Brain pericyte (primary cell): Measurements from ENCODE around the gene SPAG4.

Experiments
- DNase-seq: peaks from one replicate; pipeline ENCODE4 v3.0.0-alpha.2; 2012; ENCODE audit warnings: low read depth, low spot score

The SPAG4 gene

DNA sequence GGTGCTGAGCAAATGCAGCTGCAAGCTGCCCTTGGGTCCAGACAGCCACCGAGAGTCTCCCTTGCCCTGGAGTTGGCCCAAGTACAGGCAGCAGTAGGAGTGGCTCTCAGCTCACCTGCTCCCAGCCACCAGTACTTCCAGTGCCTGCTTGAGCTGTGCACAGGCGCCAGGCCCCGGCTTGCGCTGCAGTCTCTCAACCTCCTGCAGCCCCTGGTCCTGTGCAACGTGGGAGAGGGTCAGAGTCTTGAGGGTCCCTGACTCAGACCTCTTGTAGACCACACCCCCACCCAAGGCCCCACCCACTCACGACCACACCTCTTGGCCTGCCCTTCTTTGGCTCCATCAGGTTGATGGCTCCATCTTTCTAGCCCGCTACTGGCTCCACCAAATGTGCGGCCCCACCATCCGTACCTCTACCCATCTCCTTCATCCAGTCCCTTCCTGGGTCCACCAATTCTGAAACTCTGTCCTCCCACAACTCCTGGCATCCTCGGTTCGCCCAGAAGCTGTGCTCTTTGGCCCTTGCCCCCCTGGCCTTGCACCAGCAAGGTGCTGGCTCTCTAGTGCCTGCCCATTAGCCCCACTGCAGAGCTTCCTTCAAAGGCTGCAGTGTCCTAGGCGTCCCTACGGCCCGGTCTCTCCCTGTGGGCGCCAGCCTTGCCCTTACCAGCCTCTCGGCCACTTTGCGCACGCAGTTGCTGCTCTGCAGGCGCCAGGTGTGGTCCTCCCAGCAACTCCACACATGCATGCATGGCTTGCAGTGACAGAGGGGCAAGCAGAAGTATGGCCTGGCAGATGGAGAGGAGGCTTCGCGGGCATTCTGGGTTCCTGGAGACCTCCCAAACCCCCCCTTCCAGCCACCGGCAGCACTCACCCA, 16.5 kb upstream of the SPAG4 start:
- no peak for DNase-seq

DNA sequence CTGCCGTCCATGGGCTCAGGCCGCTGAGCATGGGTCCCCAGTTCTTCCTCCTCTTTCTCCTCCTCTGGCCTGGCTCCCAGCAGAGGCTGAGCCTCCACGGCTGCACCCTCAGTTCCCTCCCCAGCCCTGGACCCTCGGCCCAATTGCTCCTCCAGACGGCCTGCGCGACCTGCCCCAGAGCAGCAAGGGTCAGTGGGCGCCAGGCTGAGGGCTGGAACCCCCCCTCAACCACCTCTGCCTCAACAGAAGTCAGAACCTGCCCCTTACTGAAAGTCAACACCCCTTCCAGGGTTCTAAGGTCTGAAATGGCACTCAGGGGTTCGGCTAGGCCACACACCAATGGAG, 15.9 kb upstream of the SPAG4 start:
- DNase-seq: no peak

DNA sequence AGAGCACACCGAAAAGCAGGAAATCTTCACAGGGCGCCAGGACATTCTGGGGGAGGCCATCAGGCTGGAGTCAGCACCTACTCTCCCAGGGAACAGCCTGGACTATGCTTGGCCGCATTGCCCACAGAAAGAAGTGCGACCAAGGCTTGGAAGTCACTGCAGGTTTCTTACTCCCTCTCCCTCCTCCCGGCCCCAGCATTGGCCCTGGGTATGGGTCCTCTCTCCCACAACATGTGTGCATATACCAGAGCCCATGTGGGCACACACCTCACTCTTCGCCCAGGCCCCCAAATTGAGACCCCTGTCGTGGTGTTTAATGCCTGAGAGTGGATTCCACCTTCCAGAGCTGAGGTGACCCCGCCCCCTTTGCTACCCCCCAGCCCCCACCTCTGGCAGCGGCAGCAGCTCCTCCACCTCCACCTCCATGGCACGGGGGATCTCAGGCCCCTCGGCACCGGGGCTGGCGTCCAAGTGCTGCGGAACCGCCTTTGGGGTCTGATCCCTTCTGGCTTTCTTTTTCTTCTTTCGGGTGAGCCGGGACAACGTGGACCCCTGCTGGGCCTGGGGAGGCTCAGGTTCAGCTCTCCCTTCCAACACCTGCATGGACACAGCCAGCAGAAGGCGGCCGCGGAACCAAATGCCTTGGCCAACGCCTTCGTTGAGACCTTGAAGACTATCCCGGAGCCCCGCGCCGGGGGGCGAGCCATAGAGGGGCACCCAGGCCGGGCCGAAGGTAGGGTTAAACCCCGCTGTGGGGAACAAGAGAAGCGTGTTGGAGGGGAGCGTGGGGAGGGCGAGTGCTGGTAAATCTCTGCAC, 15.2 kb upstream of the SPAG4 start:
- DNase-seq: no peak

DNA sequence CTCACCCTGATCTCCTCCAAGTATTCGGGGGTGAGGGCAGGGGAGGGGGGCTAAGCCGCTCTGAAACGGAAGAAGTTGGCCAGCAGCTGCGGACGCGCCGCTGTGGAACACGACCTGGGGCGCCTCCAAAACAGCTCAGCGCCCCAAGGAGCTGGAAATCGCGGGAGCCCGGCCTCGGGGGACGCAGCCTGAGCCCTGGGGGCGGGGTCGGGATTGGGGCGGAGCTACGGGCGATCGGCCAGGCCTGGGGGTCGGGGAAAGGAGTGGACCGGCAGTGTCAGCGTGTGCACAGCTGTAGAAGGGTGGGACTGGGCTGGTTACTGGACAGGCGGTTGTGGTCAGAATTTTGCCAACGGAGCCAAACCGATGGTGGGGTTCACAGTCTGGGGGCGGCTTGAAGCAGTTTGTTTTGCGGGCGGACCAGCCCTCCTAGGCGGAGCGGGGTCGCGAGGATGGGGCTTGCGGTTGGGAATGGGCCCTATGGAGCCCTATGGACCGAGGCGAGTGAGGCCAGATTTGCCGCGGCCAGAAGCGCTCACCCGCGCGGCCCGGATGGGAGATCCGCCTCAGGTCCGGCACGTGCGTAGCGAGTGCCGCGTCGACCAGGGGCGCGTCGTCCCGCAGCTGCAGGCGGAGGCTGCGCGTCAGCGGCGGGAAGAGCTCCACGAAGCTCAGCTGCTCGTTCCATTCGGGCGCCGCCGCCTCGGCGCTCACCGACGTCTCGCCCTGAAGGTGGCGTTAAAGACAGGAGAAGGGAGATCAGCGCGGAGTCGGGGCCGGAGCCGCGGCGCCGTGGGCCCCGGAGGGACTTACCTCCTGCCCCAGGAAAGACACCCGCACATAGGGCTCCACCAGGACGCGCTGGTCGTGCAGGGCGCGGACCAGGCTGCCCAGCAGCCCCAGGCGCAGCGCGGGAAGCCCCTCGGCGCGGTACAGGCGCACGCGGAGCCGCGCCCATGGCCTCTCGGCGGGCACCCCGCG, 14.3 kb upstream of the SPAG4 start:
- DNase-seq: no peak

DNA sequence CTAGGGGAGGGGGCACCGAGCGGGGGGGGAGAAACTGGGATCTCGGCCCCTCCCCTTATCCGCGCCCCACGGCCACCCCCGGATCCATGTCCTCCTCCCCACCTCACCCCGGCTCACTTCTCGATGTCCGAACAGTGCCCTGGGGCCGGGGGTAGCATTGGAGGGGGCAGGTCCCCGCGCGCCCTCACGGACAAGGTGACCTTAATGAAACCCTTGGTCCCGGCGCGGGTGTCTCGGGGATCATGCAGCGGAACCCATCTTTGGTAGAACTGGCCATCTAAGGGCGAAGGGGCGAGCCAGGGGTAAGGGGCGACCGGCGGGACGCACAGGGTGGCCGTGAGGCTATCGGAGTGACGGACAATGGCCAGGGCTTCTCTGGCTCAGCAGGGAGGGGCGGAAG, 13.6 kb upstream of the SPAG4 start:
- DNase-seq: no peak

DNA sequence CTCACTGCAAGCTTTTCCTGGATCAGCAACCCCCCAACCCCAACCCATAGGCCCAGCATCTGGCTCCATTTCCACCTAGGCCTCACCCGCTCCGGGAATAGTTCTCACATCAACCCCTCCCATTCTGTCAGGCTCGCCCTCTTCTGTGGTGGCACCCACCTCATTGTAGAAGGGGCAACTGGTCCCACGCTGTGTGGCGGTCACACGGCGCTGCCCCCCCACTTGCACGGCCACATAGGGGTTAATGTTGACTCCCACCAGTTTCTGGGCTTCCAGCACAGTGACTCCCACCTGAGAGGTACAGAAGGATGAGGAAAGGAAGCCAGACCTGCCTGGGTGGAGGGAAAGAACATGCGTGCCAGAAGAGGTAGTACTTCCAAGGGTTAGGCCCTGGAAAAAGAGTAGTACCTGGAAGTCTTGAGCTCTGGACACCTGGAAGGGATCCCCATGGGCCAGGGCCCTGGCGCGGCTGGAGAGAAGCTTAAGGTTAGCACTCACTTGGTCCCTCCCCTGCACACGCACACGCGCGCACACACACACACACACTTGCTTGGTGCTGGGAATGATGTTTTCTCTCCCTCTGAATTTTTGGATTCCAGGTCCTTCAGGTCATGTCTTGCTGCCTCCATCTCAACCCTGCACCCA, 12.7 kb upstream of the SPAG4 start:
- no peak for DNase-seq

DNA sequence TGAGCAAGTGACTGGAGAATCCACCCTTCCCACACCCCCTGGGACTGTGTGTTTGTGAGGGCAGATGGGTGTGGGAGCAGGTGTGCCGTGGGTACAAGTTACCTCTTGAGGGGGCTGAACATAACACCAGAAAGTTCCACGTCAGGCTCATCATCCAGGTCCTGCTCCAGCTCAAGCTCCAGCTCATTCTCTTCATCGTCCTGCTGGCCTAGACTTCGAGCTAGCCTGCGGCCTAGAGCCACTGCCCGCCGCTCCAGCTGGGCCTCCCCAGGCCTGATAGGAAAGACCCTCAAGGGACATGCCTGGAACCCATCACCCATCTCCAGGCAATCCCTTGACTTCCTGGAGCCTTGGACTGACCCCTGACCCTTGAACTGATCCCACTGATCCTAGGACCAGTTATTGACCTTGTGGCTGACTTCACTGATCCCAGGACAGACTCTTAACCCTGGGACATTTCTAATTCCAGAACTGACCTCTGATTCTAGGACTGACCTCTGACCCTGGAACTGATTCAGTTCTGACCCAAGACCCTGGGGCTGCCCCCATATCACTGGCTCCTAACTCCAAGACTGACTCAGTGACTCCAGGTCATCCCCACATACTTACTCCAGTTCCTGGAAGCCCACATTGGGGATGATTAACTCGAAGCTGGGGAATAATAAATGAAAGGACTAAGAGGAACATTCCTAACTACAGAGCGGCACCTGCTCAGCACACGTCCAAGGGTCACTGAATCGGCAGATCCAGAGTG, 11.8 kb upstream of the SPAG4 start:
- DNase-seq: no peak

DNA sequence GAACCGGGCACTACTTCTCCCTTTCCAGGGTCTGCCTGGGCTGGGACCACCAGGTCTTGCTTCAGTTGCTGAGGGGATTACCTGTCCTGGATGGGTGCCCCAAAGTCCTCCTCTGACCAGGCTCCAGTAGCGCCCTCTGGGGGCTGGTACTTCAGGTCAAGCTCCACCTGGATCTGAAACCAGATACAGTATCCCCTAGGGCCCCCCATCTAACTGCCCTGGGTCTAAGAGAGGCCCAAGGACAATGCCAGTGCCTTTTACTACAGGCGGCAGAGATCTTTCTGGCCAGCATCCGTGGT, 11.2 kb upstream of the SPAG4 start:
- no peak for DNase-seq

DNA sequence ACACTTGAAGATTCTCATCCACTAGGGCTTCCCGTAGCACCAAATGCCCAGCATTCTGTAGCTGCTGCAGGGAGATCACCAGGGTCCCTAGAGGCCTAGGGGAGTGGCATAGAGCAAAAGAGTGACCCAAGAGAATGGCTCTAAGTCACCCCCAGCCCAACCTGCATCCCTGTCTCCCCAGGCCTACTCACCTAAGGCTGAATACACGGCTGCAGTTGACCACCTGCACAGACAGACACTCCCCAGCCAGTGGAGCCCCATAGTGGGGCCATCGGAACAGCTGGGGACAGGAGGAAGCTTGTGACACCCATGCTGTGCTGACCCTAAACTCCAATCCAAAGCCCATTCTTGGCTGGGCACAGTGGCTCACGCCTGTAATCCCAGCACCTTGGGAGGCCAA, 9.5 kb upstream of the SPAG4 start:
- no peak for DNase-seq

DNA sequence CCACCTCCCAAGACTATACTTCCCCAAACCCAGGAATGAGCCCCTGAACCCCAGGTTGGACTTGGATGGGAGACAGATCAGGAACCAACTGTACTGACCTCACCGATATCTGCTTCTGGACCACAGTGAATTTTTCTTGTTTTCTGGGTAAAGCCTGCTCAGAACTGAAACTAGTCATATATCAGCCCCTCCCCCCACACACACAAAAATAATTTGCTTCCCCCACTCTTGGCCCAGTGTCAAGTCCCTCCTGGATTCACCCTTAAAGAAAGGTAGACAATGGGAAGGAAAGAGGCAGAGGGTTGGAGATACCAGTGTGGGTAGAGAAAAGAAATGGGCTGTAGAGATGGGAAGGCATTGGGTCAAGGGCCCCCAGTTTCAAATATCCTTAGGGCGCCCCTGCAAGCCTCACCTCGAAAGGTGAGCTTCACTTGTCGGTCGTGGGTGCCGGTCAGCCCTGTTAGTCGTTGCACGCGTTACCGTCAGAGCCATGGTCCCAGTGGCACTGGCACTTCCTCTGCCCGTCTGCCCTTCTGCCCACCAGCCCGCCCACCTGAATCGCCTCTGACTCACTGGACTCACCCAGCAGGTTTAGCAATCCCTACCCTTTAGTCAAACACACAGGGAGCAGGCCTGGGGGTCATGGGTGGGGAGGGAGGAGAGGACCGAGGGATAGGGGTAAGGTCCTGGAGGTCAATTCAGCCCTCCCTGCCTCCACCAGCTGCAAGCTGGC, 8.5 kb upstream of the SPAG4 start:
- no peak for DNase-seq

DNA sequence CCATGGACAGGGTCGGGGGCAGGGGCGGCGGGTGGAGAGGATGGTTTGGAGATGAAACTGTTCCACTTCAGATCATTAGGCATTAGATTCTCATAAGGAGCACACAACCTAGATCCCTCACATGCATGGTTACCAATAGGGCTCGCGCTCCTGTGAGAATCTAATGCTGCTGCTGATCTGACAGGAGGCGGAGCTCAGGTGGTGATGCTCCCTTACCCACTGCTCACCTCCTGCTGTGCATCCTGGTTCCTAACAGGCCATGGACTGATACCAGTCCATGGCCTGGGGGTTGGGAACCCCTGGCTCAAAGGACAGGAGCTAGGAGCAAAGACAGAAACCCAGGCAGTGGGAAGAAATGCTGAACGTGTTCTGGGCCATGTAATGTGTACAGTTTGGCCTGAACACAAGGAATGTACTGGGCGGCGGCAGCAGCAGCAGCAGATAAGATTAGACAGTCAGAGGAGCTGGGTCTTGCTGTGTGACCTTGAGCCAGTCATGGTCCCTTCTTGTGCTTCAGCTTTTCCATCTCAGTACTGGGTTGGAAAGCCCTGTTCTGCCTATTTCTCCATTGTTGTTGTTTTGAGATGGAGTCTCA, 4.7 kb upstream of the SPAG4 start:
- DNase-seq: no peak

DNA sequence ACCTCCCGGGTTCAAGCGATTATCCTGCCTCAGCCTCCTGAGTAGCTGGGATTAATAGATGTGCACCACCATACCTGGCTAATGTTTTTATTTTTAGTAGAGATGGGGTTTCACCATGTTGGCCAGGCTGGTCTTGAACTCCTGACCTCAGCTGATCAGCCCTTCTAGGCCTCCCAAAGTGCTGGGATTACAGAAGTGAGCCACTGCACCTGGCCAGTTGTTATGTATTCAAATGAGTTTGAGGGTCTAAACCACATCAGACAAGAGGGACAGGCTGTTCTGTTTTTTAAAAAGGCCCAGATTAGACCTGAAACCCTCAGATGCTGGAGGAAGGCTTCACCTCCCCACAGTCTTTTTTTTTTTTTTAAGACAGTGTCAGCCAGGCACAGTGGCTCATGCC, 4.1 kb upstream of the SPAG4 start:
- DNase-seq: no peak

DNA sequence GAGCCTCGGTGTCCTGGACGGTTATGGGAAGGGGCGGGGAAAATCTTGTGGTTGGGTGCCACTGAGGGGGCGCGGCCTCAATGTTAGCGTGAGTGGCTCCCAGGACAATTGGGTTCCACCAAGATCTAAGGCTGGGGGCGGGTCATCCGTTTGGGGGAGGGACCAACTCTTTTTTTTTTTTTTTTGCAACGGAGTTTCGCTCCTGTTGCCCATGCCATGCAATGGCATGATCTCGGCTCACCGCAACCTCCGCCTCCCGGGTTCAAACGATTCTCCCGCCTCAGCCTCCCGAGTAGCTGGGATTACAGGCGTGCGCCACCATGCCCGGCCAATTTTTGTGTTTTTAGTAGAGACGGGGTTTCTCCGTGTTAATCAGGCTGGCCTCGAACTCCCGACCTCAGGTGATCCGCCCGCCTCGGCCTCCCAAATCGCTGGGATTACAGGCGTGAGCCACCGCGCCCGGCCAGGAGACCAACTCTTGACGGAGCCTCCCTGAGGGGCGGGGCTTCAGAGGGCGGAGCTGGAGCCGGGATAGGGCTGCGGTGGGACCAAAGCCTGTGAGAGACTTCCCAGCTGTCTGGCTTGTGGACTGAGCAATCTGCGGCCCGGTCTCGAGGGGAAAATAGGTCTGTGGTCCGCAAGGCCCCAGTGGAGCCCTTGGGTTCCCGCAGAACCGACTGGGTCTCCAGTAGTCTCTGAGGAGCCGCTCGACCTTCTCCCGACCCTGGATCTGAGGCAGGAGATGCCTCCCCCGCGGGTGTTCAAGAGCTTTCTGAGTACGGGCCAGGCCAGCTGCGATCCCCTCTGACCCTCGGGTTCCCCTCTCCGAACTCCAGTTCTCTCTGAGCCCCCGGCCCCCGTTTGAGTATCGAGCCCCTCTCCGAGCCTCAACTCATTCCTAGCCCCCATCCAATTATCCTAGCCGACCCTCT, 1.1 kb downstream of the SPAG4 start:
- DNase-seq: peak; percentile 98

DNA sequence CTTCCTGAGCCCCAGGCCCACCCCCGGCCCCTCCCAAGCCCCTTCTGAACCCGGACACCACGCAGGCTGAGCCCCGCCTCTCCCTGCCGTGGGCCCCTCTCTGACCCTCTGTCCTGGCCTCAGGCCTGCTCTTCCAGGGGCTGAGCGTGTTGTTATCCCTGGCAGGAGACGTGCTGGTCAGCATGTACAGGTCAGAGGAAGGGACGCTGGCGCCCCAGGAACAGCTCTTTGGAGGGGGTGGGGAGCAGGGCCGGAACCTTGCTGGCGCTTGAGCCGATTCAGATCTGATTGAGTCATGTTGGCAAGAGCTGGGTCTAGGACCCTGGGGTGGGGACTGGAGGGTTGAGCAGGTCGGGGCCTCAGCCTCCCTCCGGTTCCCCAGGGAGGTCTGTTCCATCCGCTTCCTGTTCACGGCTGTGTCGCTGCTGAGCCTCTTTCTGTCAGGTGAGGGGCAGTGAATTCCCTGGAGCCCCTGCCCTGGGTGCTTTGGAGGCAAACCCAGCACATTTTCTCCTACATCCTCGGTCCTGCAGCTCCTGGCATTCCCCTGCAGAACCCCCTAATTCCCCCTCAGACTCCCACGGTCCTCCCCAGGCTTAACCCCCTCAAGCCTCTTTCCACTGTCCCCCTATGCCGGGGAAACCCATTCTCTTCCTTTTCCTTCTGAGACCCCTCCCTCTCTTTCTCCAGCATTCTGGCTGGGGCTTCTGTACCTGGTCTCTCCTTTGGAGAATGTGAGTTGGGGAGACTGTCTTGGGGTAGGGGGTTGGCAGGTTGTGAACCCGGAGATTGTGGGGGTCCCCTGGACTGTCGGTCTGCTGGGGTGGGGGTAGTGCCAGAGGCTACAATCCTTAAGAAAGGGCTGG, 2.0 kb downstream of the SPAG4 start:
- peak; percentile 59 for DNase-seq

DNA sequence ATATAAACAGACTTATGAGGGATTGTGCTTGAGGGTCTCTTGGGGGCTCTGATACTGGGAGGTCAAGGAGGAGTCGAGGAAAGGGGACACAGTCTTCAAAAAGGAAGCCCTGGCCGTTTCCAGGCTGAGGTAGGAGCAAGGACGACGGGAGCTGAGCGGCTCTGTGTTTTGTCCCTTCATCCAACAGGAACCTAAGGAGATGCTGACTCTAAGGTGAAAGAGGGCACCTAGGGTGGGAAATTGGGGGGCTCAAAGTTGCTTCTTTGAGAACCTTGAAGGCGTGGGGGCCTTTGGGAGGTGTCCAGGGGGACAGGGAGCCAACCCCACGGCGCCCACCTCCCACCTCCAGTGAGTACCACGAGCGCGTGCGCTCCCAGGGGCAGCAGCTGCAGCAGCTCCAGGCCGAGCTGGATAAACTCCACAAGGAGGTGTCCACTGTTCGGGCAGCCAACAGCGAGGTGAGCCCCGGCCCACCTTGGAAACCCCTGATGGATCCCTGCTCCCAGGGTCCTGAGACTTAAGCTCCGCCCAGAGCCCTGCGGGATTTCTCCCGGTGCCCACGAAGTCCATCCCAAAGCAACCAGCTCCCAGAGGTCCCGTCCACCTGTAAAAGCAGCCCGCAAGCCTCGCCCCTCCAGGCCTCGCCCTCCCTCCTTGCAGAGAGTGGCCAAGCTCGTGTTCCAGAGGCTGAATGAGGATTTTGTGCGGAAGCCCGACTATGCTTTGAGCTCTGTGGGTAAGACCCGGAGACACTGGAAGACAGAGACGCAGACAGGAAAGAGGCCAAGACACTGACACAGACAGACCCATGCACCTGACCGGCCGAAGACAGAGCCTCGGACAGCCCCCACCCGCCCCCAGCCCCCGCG, 2.9 kb downstream of the SPAG4 start:
- DNase-seq: no peak

DNA sequence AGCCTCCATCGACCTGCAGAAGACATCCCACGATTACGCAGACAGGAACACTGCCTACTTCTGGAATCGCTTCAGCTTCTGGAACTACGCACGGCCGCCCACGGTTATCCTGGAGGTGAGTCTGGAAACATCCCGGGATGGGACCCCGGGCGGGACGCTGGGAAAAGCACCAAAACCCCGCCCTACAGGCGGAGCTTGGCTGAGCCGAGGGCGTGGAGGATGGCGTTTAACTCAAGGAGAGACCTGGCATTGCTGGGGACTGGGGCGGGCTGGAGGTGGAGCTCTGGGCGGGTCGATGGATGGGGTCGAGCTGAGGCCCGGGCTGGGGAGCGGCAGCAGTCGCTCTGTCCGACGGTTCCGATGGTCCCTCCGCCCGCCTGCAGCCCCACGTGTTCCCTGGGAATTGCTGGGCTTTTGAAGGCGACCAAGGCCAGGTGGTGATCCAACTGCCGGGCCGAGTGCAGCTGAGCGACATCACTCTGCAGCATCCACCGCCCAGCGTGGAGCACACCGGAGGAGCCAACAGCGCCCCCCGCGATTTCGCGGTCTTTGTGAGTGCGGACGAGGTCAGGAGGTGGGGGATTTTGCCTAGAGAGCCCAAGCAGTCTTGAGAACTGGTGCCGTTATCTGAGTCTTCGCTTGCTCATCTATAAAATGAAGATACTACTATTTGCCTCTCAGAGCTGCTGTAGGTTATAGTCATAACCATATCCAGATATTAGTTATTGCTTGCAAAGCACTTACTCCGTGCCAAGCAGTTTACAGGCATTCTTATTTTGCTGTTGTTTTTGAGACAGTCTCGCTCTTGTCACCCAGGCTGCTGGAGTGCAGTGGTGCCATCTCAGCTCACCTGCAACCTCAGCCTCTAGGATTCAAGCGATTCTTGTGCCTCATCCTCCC, 3.8 kb downstream of the SPAG4 start:
- peak; percentile 58 for DNase-seq
